ENCODE measurements around the gene GRM1. TPM values are rescaled to one million over a fixed set of nuclear protein-coding genes. Genes with fewer than 3 reads are reported as not detected.

Gene GRM1
- total and polyA plus RNA-seq, 5 donors from 2014 or later, result 0.10 TPM; not detected in 4

- Histone ChIP-seq H3K4me3 (ENCODE audit: low read depth, low read length) (no peak overlapping the region), H3K27me3 (ENCODE audit: control insufficient read depth, insufficient read depth, low read length) (peaks cover 17% of the 10 kb centered on the region), H3K27ac (ENCODE audit: insufficient read depth, low read length, poor library complexity, severe bottlenecking) (no peak overlapping the region), H3K36me3 (ENCODE audit: control insufficient read depth, insufficient read depth, low read length) (no peaks in the 10 kb centered on the region), H3K4me1 (ENCODE audit: control insufficient read depth, insufficient read depth, low read length, poor library complexity, severe bottlenecking) (no peaks in the 10 kb centered on the region), H3K9me3 (ENCODE audit: control insufficient read depth in 2 of 2, low read length in 2 of 2) (no peaks in the 10 kb centered on the region)
- peak overlapping the region in 1 of 4 donors; percentile 7 for H3K4me3 Mint-ChIP-seq
- peaks cover 49% of the 10 kb centered on the region for H3K27me3 Mint-ChIP-seq
- peaks cover 0 to 9% (median 1%) of the 10 kb centered on the region in 4 donors for H3K4me1 Mint-ChIP-seq
- DNase-seq (no peak), ATAC-seq (ENCODE audit: low read depth in 2 of 2) (no peak)
- no peak overlapping the region for H3K27ac Mint-ChIP-seq
- H3K9me3 Mint-ChIP-seq, result peaks cover 0 to 5% (median 1%) of the 10 kb centered on the region in 7 donors
- no peaks in the 10 kb centered on the region for H3K36me3 Mint-ChIP-seq
Measured at GRCh38 chr6:146029573-146030184, 817 bp downstream of the GRM1 start.

- H3K4me3 ChIP-seq (ENCODE audit: low read depth, low read length), result no peak overlapping the region
- ATAC-seq (ENCODE audit: low read depth in 2 of 2) (no peak), DNase-seq (no peak)
- Mint-ChIP-seq H3K9me3 (peaks cover 0 to 5% (median 1%) of the 10 kb centered on the region in 7 donors), H3K27me3 (peaks cover 36% of the 10 kb centered on the region), H3K4me3 (no peak overlapping the region), H3K4me1 (peaks cover 0 to 9% (median 1%) of the 10 kb centered on the region in 4 donors), H3K27ac (no peak overlapping the region), H3K36me3 (no peaks in the 10 kb centered on the region)
- no peaks in the 10 kb centered on the region for H3K9me3 ChIP-seq (ENCODE audit: control insufficient read depth in 2 of 2, low read length in 2 of 2)
- no peaks in the 10 kb centered on the region for H3K36me3 ChIP-seq (ENCODE audit: control insufficient read depth, insufficient read depth, low read length)
- no peaks in the 10 kb centered on the region for H3K4me1 ChIP-seq (ENCODE audit: control insufficient read depth, insufficient read depth, low read length, poor library complexity, severe bottlenecking)
- H3K27me3 ChIP-seq (ENCODE audit: control insufficient read depth, insufficient read depth, low read length), result peaks cover 11% of the 10 kb centered on the region
- H3K27ac ChIP-seq (ENCODE audit: insufficient read depth, low read length, poor library complexity, severe bottlenecking), result no peak overlapping the region
Measured at GRCh38 chr6:146032387-146032786, 3.5 kb downstream of the GRM1 start.

GRCh38 chr6:146040360-146040759 is 11.5 kb downstream of the GRM1 start:
- Histone ChIP-seq H3K36me3 (ENCODE audit: control insufficient read depth, insufficient read depth, low read length) (no peaks in the 10 kb centered on the region), H3K27me3 (ENCODE audit: control insufficient read depth, insufficient read depth, low read length) (no peaks in the 10 kb centered on the region), H3K4me3 (ENCODE audit: low read depth, low read length) (no peak overlapping the region), H3K9me3 (ENCODE audit: control insufficient read depth in 2 of 2, low read length in 2 of 2) (peaks cover 14 to 18% of the 10 kb centered on the region in 2 experiments), H3K4me1 (ENCODE audit: control insufficient read depth, insufficient read depth, low read length, poor library complexity, severe bottlenecking) (no peaks in the 10 kb centered on the region), H3K27ac (ENCODE audit: insufficient read depth, low read length, poor library complexity, severe bottlenecking) (no peak overlapping the region)
- Mint-ChIP-seq H3K27me3 (no peaks in the 10 kb centered on the region), H3K9me3 (peaks cover 0 to 27% (median 11%) of the 10 kb centered on the region in 7 donors), H3K27ac (peak overlapping the region in 1 of 3 donors; percentile 18), H3K4me3 (no peak overlapping the region), H3K4me1 (no peaks in the 10 kb centered on the region), H3K36me3 (peaks cover 3% of the 10 kb centered on the region)
- no peak for DNase-seq
- no peak for ATAC-seq (ENCODE audit: low read depth in 2 of 2)

GRCh38 chr6:146041282-146041681 is 12.4 kb downstream of the GRM1 start:
- DNase-seq (no peak), ATAC-seq (ENCODE audit: low read depth in 2 of 2) (no peak)
- Mint-ChIP-seq H3K4me1 (no peaks in the 10 kb centered on the region), H3K27ac (no peak overlapping the region), H3K36me3 (peaks cover 3% of the 10 kb centered on the region), H3K4me3 (no peak overlapping the region), H3K27me3 (no peaks in the 10 kb centered on the region), H3K9me3 (peaks cover 0 to 27% (median 11%) of the 10 kb centered on the region in 7 donors)
- Histone ChIP-seq H3K9me3 (ENCODE audit: control insufficient read depth in 2 of 2, low read length in 2 of 2) (peaks cover 14 to 18% of the 10 kb centered on the region in 2 experiments), H3K27me3 (ENCODE audit: control insufficient read depth, insufficient read depth, low read length) (no peaks in the 10 kb centered on the region), H3K4me1 (ENCODE audit: control insufficient read depth, insufficient read depth, low read length, poor library complexity, severe bottlenecking) (no peaks in the 10 kb centered on the region), H3K36me3 (ENCODE audit: control insufficient read depth, insufficient read depth, low read length) (no peaks in the 10 kb centered on the region), H3K27ac (ENCODE audit: insufficient read depth, low read length, poor library complexity, severe bottlenecking) (no peak overlapping the region), H3K4me3 (ENCODE audit: low read depth, low read length) (no peak overlapping the region)

GRCh38 chr6:146047371-146047770 is 18.5 kb downstream of the GRM1 start:
- H3K4me3 Mint-ChIP-seq, result no peak overlapping the region
- H3K36me3 Mint-ChIP-seq, result no peaks in the 10 kb centered on the region
- no peak overlapping the region for H3K27ac Mint-ChIP-seq
- DNase-seq (no peak), ATAC-seq (ENCODE audit: low read depth in 2 of 2) (no peak)
- no peaks in the 10 kb centered on the region for H3K27me3 ChIP-seq (ENCODE audit: control insufficient read depth, insufficient read depth, low read length)
- H3K9me3 Mint-ChIP-seq, result peaks cover 0 to 4% (median 0%) of the 10 kb centered on the region in 7 donors
- H3K9me3 ChIP-seq (ENCODE audit: control insufficient read depth in 2 of 2, low read length in 2 of 2), result no peaks in the 10 kb centered on the region
- H3K27ac ChIP-seq (ENCODE audit: insufficient read depth, low read length, poor library complexity, severe bottlenecking), result no peak overlapping the region
- no peaks in the 10 kb centered on the region for H3K4me1 Mint-ChIP-seq
- no peaks in the 10 kb centered on the region for H3K4me1 ChIP-seq (ENCODE audit: control insufficient read depth, insufficient read depth, low read length, poor library complexity, severe bottlenecking)
- no peak overlapping the region for H3K4me3 ChIP-seq (ENCODE audit: low read depth, low read length)
- H3K36me3 ChIP-seq (ENCODE audit: control insufficient read depth, insufficient read depth, low read length), result no peaks in the 10 kb centered on the region
- H3K27me3 Mint-ChIP-seq, result no peaks in the 10 kb centered on the region

- Mint-ChIP-seq H3K27ac (no peak overlapping the region), H3K27me3 (no peaks in the 10 kb centered on the region), H3K36me3 (no peaks in the 10 kb centered on the region), H3K9me3 (peaks cover 0 to 2% (median 0%) of the 10 kb centered on the region in 7 donors), H3K4me1 (no peaks in the 10 kb centered on the region), H3K4me3 (no peak overlapping the region)
- H3K36me3 ChIP-seq (ENCODE audit: control insufficient read depth, insufficient read depth, low read length), result no peaks in the 10 kb centered on the region
- no peaks in the 10 kb centered on the region for H3K9me3 ChIP-seq (ENCODE audit: control insufficient read depth in 2 of 2, low read length in 2 of 2)
- H3K27ac ChIP-seq (ENCODE audit: insufficient read depth, low read length, poor library complexity, severe bottlenecking), result no peak overlapping the region
- H3K4me3 ChIP-seq (ENCODE audit: low read depth, low read length), result no peak overlapping the region
- no peaks in the 10 kb centered on the region for H3K4me1 ChIP-seq (ENCODE audit: control insufficient read depth, insufficient read depth, low read length, poor library complexity, severe bottlenecking)
- DNase-seq (no peak), ATAC-seq (ENCODE audit: low read depth in 2 of 2) (no peak)
- no peaks in the 10 kb centered on the region for H3K27me3 ChIP-seq (ENCODE audit: control insufficient read depth, insufficient read depth, low read length)
Measured at GRCh38 chr6:146050168-146050567, 21.3 kb downstream of the GRM1 start.

- ATAC-seq (ENCODE audit: low read depth in 2 of 2), result no peak
Measured at GRCh38 chr6:146056506-146056905, 27.6 kb downstream of the GRM1 start.

GRCh38 chr6:146065690-146066089 is 36.8 kb downstream of the GRM1 start:
- H3K36me3 ChIP-seq (ENCODE audit: control insufficient read depth, insufficient read depth, low read length), result no peaks in the 10 kb centered on the region
- H3K27me3 Mint-ChIP-seq, result no peaks in the 10 kb centered on the region
- ATAC-seq (ENCODE audit: low read depth in 2 of 2) (no peak), DNase-seq (no peak)
- H3K4me1 ChIP-seq (ENCODE audit: control insufficient read depth, insufficient read depth, low read length, poor library complexity, severe bottlenecking), result no peaks in the 10 kb centered on the region
- no peaks in the 10 kb centered on the region for H3K4me1 Mint-ChIP-seq
- H3K4me3 ChIP-seq (ENCODE audit: low read depth, low read length), result no peak overlapping the region
- H3K9me3 ChIP-seq (ENCODE audit: control insufficient read depth in 2 of 2, low read length in 2 of 2), result no peaks in the 10 kb centered on the region
- no peaks in the 10 kb centered on the region for H3K27me3 ChIP-seq (ENCODE audit: control insufficient read depth, insufficient read depth, low read length)
- no peaks in the 10 kb centered on the region for H3K36me3 Mint-ChIP-seq
- no peak overlapping the region for H3K4me3 Mint-ChIP-seq
- H3K27ac ChIP-seq (ENCODE audit: insufficient read depth, low read length, poor library complexity, severe bottlenecking), result no peak overlapping the region
- no peak overlapping the region for H3K27ac Mint-ChIP-seq
- H3K9me3 Mint-ChIP-seq, result peaks cover 0 to 5% (median 0%) of the 10 kb centered on the region in 7 donors

More at GRCh38 chr6:146056506-146056905, 27.6 kb downstream of the GRM1 start:
- Mint-ChIP-seq H3K27ac (no peak overlapping the region), H3K36me3 (no peaks in the 10 kb centered on the region), H3K4me3 (no peak overlapping the region), H3K9me3 (no peaks in the 10 kb centered on the region), H3K4me1 (no peaks in the 10 kb centered on the region), H3K27me3 (no peaks in the 10 kb centered on the region)
- H3K27ac ChIP-seq (ENCODE audit: insufficient read depth, low read length, poor library complexity, severe bottlenecking), result no peak overlapping the region
- H3K9me3 ChIP-seq (ENCODE audit: control insufficient read depth in 2 of 2, low read length in 2 of 2), result no peaks in the 10 kb centered on the region
- DNase-seq, result no peak
- H3K27me3 ChIP-seq (ENCODE audit: control insufficient read depth, insufficient read depth, low read length), result no peaks in the 10 kb centered on the region
- no peaks in the 10 kb centered on the region for H3K36me3 ChIP-seq (ENCODE audit: control insufficient read depth, insufficient read depth, low read length)
- no peaks in the 10 kb centered on the region for H3K4me1 ChIP-seq (ENCODE audit: control insufficient read depth, insufficient read depth, low read length, poor library complexity, severe bottlenecking)
- H3K4me3 ChIP-seq (ENCODE audit: low read depth, low read length), result no peak overlapping the region

Measured in CD4-positive, CD25-positive, alpha-beta regulatory T cell (primary cell).